NCI-H187 treated with DMSO at 0.1 percent for 48 hours (cell line): Measurements from ENCODE around the gene SACM1L.

Experiments
- DNase-seq: peaks from one replicate; lab custom pipeline; 2025; lab: John Stamatoyannopoulos, UW

The SACM1L gene

DNA sequence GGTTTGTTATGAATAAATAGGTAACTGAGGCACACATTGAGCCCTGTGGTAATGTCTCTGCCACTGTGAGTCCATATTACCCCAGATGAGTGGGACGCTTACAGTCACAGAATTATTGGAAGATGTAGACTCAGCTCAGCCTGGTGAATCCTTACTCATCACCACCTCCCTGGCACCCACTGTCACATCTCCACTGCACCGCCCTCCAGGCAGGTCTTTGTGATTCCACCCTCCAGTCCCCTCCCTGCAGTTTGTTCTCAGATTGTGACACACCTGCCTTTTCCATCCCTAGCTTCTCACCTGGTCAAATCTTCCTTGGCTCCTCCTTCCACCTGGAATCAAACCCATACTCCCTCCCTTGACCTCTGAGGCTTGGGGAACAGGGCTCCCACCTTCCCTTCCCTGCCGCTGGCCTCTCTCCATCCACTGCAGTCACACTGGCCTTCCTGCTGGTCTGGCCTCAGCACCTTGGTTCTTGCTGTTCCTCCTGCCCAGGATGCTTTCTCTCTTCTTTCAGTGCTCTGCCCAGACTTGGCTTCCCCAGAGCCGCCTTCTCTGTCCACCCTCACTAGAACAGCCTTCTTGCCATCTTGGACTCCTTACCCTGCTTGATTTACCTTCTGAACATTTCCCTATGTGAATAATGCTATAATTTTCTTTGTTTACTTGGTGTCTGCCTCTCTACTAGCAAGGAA is 97.8 kb downstream of the SACM1L start:
- no peak for DNase-seq

DNA sequence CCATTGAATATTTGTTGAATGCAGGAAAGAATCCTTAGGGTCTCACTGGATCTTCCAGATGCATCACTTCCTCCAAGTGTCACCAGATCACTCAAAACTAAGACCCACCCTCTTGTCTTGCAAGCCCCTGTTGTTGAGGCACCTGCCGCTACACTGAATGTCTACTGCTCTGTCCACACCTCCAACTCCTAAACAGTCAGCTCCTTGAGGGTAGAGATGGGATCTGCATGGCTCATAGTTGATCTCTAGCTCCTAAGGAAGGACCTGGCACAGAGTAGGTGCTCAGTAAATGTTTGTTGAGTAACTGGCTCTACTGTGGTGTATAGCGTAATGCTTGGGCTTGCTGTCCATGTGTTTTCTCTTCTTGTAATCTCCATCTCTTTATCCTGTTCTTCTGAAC is 98.4 kb downstream of the SACM1L start:
- no peak for DNase-seq

DNA sequence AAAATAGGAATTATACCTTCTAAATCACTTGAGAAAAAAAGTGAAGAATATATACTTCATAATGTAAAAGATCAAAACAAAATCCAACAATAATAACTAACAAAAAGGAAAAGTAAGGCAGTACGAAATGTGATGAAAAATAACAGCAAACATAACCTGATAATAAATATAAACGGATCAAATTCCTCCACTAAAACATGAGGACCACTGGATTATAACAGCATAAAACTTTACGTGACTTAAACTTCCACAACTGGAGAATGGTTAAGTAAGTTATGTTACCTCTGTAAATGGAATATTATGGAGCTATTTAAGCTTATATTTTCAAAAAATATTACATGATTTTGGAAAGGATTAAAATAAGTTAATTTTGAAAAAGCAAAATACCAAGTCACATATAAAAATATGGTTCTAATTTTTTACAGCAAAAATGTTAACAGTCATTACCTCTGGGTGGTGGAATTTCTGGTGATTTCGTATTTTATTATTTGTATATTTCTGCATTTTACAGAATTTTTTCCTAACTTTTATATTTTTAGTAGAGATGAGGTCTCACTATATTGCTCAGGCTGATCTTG is 100.1 kb downstream of the SACM1L start:
- no peak for DNase-seq

DNA sequence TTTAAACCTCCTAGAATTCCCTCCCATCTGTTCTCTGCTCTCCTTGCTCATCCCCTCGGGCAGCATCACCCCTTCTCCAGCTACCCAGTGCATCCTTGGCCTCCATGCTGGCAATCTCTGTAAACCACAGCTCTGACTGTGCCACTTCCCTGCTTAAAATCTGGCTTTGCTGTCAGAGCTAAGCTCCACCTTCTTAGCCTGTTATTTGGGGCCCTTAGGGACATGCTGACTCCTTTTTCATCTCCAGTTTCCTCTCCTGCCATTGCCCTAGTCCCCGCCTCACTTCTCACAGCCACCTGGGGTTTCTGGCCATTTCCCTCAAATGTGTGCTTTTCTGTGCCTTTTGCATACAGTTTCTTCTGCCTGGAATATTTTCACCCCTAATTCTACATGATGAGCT is 101.4 kb downstream of the SACM1L start:
- no peak for DNase-seq

DNA sequence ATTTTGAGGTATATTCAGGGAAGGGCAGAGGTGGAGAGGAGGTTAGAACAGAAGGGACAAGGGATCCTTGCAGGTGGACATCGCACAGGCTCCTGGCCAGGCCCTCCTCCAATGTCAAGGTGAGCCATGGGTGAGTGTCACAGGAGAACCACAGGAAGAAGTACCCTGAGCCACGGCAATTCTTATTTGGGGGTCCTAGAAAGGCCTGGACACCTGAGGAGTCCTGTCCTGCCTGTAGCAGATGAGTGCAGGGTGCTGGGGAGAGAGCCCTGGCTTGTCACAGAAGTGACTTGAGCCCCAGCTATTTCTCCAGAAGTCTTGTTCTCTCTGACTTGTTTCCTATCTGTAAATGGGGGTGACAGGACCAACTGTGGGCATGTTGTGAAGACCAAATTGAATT is 102.8 kb downstream of the SACM1L start:
- no peak for DNase-seq

DNA sequence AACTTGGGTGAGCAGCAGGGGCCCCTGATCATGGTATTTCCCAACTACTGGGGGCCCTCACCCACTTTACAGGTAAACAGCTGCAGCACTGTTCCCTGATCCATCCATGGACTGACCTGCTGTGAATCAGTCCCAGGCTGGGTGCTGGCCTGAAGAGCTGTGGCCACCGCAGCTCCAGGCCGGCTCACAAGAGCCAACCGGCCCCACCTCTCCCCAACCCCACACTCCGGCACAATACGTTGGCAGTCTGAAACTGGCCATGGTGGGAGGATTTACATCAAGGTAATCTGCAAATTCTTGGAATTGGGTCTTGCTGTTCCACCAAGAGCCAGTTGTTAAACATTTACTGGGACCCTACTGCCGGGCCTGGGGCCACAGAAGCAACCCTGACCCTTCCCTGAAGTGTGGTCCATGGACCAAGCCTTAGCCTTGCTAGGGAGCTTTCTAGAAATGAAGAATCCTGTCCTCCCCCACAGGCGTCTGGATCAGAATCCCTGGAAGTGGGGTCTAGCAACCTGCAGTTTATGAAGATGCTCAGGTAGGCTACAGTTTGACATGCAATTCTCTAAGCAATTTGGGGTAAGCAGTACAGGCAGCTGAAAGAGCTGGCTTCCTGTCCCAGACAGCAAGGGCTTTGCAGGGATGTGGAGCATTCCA is 103.4 kb downstream of the SACM1L start:
- DNase-seq, result no peak

DNA sequence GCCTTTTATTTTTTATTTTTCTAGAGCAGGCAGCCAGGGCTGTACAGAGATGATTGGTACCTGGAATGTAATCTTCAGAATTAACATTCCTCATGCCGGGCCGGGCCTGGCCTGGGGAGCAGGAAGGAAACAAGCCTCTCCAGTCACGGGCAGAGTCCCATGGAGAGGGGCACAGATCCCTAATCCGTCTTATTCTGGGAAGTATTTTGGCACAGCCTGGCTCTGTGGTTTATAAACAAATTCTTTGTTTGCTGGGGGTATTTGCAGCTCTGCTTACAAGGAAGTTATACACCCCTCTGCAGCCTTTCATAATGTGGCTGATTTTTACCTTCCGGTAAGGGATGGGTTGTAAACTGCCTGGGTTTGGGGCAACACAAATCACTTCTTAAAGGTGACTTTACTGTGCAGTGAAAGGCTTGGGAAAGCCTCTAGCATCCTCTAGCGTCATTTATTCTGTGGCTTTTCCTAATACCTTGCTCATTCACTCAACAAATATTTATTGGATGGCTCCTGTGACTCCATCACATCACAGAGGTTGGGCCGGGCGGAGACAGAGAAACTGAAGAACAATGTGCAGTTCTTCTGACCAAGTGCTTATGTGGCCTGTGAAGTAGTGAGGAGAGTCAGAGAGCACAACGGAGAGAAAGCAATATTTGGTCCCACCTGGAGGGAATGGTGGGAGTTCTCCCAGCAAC is 104.4 kb downstream of the SACM1L start:
- no peak for DNase-seq

DNA sequence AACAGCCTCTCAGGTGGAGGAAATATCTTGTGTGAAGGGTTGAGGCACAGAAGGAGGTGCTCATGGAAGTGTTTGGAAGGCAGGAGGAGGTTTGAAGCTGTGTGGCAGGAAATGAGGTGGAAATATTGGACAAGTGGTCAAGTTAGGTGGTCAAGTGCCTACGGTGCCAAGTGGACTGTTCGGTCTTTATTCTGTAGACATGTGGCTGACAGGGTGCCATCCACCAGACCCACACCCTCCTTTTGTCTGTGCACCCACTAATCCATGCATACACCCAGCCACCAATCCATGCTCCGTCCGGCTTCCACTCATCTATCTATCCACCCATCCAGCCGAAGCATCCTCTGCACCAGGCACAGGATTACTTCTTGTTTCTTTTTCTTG is 105.0 kb downstream of the SACM1L start:
- no peak for DNase-seq

DNA sequence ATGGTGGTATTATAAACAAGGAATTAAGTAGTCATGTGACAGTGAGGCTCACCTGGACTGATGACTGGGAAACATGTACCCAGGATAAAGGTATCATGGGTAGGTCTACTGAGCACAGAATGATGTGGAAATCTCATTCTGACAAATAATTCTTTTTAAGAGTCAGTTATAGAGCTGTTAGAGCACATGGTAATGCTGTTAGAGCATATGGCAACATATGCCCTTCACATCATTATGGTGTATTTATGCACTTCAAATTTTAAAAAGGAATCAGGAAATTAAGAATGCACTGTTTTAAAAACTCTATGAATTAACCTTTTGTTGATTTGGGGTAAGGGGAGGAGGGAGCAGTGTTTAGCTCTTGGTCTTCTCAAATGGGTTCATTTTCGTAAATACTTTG is 105.5 kb downstream of the SACM1L start:
- no peak for DNase-seq
